NCI-H2029 (cell line): ENCODE data around the gene GMPPA.
A peak's percentile ranks its signal among the peaks of the same experiment; 100 is the strongest.

ENCODE experiments used
- DNase-seq: peaks from one replicate; lab custom pipeline; 2025; lab: John Stamatoyannopoulos, UW

The GMPPA gene

GRCh38 chr2:219486380-219486959 lies 12.2 kb upstream of the GMPPA start:
- no peak for DNase-seq

- no peak for DNase-seq
Measured at GRCh38 chr2:219488149-219488843, 10.4 kb upstream of the GMPPA start.

GRCh38 chr2:219488844-219489194 lies 9.9 kb upstream of the GMPPA start:
- DNase-seq, result no peak

GRCh38 chr2:219489315-219489714 lies 9.4 kb upstream of the GMPPA start:
- DNase-seq, result no peak

GRCh38 chr2:219490186-219490585 lies 8.5 kb upstream of the GMPPA start:
- no peak for DNase-seq

GRCh38 chr2:219490600-219491130 lies 8.0 kb upstream of the GMPPA start:
- no peak for DNase-seq

- DNase-seq, result no peak
Measured at GRCh38 chr2:219491278-219491963, 7.3 kb upstream of the GMPPA start.

GRCh38 chr2:219492575-219492974 lies 6.1 kb upstream of the GMPPA start:
- no peak for DNase-seq

- DNase-seq, result no peak
Measured at GRCh38 chr2:219493086-219493485, 5.6 kb upstream of the GMPPA start.

- no peak for DNase-seq
Measured at GRCh38 chr2:219494952-219495530, 3.6 kb upstream of the GMPPA start.

GRCh38 chr2:219495531-219496122 lies 3.1 kb upstream of the GMPPA start:
- peak; percentile 23 for DNase-seq

- no peak for DNase-seq
Measured at GRCh38 chr2:219496247-219496824, 2.4 kb upstream of the GMPPA start.

- DNase-seq, result no peak
Measured at GRCh38 chr2:219496825-219497494, 1.7 kb upstream of the GMPPA start.

GRCh38 chr2:219497495-219498279 lies 1.0 kb upstream of the GMPPA start:
- DNase-seq, result peak; percentile 11

- no peak for DNase-seq
Measured at GRCh38 chr2:219499058-219499307, 292 bp downstream of the GMPPA start.

- no peak for DNase-seq
Measured at GRCh38 chr2:219499555-219499954, 864 bp downstream of the GMPPA start.

GRCh38 chr2:219500135-219500534 lies 1.4 kb downstream of the GMPPA start:
- no peak for DNase-seq

- no peak for DNase-seq
Measured at GRCh38 chr2:219501849-219502248, 3.2 kb downstream of the GMPPA start.

GRCh38 chr2:219502618-219503017 lies 3.9 kb downstream of the GMPPA start:
- DNase-seq, result no peak

GRCh38 chr2:219505585-219505984 lies 6.9 kb downstream of the GMPPA start:
- no peak for DNase-seq
